ENCODE data around the gene MLH1. TPM values are rescaled to one million over a fixed set of nuclear protein-coding genes. Genes with fewer than 3 reads are reported as not detected.
"Not testable (repeated sequence)": the region's sequence is repeated elsewhere in the genome, so short reads cannot be mapped to it uniquely, and the experiment has no call there.

Gene MLH1
- total RNA-seq, 2 donors from 2014 or later: 17.3 TPM

DNA sequence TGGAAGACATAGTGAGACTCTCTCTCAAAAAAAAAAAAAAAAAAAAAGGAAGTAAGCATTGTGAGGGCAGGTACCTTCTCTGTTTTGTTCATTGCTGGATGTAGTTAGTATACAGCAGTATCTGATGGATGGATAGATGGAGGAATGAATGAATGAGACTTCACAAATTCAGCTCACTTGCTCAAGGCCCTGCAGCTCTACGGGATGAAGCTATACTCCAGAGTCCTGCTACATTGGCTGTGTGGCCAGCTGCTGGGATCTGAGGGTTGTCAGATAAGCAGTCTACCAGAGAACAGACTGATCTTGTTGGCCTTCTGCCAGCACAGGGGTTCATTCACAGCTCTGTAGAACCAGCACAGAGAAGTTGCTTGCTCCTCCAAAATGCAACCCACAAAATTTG lies 35.0 kb downstream of the MLH1 start:
- intact Hi-C loops (cut with DNase I, micrococcal nuclease): loop anchor here in 1 of 2 donors (10.0 kb wide), 1 partner anchor 186 kb away; no protein-coding TSS in a partner anchor
- no peak for ATAC-seq
- no peak for DNase-seq

DNA sequence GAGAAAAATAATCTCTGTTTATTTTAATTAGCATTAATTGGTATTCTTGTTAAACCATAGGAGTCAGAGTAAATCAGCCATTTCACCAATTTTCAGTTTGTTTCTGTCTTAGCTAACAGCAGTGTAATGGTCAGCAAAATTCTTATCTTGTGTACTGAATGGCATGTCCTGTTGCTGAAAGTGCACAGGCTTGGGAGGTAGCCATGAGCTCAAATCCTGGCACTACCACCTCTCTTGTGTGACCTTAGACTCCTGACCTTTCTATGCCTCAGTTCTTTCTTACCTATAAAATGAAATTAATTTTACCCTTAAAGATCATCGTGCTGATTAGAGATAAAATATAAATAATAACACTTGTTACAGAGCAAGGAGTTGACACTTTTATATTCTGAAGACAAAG lies 35.8 kb downstream of the MLH1 start:
- DNase-seq (no peak), ATAC-seq (no peak)
- intact Hi-C loops (cut with DNase I, micrococcal nuclease): loop anchor here in 1 of 2 donors (10.0 kb wide), 1 partner anchor 186 kb away; no protein-coding TSS in a partner anchor

GRCh38 chr3:37029516-37030163 lies 36.3 kb downstream of the MLH1 start:
- no peak for ATAC-seq
- DNase-seq: no peak
- intact Hi-C loops (cut with DNase I, micrococcal nuclease): loop anchor here in 1 of 2 donors (10.0 kb wide), 1 partner anchor 185 kb away; no protein-coding TSS in a partner anchor

- intact Hi-C loops (cut with DNase I, micrococcal nuclease): no loop called here
- no peak for ATAC-seq
- no peak for DNase-seq
Measured at GRCh38 chr3:37030588-37030987, 37.3 kb downstream of the MLH1 start.

GRCh38 chr3:37031096-37031682 lies 37.9 kb downstream of the MLH1 start:
- ATAC-seq (no peak), DNase-seq (no peak)
- intact Hi-C loops (cut with DNase I, micrococcal nuclease): no loop called here

DNA sequence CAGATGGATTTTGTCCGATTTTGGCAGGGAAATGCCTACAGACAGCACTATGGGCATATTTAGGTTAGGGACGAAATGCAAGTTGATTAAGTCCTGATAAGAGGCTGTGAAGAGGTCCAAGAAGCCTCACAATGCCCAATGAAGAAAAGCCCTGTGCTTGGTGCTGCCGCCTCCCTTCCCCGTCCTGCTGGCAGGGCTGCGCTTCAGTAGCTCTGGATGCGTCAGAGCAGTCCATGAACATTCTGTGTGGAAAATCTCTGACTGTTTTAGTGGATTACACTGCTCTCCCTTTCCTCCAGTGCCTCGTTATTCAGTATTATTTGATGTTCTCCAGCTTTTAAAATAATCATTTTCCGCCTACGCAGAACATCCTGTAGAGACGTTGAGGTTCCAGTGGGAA lies 39.6 kb downstream of the MLH1 start:
- intact Hi-C loops (cut with DNase I, micrococcal nuclease): no loop called here
- DNase-seq: no peak
- no peak for ATAC-seq

- intact Hi-C loops (cut with DNase I, micrococcal nuclease): no loop called here
- DNase-seq (no peak), ATAC-seq (no peak)
Measured at GRCh38 chr3:37037352-37037751, 44.0 kb downstream of the MLH1 start.

- intact Hi-C loops (cut with DNase I, micrococcal nuclease): no loop called here
- no peak for ATAC-seq
- DNase-seq: no peak
Measured at GRCh38 chr3:37039161-37039846, 46.0 kb downstream of the MLH1 start.

DNA sequence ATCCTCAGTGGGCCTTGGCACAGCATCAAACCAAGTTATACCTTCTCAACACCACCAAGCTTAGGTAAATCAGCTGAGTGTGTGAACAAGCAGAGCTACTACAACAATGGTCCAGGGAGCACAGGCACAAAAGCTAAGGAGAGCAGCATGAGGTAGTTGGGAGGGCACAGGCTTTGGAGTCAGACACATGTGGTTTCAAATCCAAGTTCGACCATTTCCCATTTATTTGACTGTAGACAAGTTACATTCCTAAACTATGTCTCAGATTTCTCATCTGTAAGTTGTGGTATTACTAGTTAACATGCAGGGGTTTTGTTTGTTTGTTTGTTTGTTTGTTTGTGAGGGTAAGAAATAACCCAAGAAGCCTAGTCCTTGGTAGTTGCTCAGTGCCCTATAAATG lies 46.9 kb downstream of the MLH1 start:
- DNase-seq: no peak
- intact Hi-C loops (cut with DNase I, micrococcal nuclease): no loop called here
- no peak for ATAC-seq

DNA sequence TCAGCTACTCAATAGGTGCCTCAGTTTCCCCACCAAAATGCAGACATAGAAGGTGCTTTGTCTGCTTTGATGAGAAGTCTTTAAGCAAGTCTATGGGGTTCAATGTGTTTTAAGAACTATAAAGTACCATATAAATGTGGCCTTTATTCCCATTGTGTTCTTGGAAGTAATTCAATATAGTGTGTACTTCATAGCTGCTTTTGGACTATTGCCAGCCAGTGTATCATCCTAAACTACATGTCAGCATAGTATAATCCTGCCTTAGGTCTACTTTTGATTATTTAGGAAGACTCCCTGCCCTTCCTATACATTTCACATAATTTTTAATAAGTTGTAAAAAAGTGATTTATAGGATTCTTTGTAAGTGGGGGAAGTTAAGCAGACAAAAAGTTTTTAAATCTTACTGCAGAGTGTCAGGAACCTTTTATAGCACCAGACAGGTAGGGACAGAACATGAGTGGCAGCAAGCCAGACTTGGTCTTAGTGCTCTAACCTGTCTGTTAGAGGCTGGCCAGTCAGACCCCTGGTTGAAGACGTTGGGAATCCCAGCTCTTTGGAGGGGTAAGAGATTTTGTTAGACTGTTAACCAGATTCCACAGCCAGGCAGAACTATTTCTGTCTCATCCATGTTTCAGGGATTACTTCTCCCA lies 48.4 kb downstream of the MLH1 start:
- ATAC-seq (peak; percentile 72), DNase-seq (no peak)

GRCh38 chr3:37042712-37043111 lies 49.4 kb downstream of the MLH1 start:
- ATAC-seq; DNase-seq; intact Hi-C loops (cut with DNase I, micrococcal nuclease): not testable (repeated sequence)

More for the DNA sequence above, 48.4 kb downstream of the MLH1 start:
- intact Hi-C loops (cut with DNase I, micrococcal nuclease): no loop called here

DNA sequence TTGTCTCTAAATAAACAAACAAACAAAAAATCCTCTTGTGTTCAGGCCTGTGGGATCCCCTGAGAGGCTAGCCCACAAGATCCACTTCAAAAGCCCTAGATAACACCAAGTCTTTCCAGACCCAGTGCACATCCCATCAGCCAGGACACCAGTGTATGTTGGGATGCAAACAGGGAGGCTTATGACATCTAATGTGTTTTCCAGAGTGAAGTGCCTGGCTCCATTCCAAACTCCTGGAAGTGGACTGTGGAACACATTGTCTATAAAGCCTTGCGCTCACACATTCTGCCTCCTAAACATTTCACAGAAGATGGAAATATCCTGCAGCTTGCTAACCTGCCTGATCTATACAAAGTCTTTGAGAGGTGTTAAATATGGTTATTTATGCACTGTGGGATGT lies 57.0 kb downstream of the MLH1 start:
- intact Hi-C loops (cut with DNase I, micrococcal nuclease): no loop called here
- no peak for ATAC-seq
- DNase-seq: no peak

DNA sequence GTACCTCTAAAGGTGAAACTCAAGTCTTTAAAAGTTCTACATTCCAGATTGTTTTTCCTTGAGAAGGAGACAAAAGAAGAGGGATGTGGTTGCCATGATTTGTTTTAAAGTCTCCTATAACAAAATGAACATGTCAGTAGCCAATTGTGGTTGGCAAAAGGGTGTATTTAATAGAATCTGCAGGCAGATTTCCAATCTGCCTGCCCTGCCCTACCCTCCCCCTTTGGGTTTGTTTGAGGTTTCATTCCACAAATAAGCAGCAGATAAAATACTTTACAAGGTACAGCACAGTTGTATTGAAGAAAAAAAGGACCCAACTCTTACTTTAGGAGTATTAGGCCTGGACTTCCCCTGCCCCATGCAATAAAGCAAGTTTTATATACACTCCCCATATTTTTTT lies 59.5 kb downstream of the MLH1 start:
- intact Hi-C loops (cut with DNase I, micrococcal nuclease): no loop called here
- ATAC-seq: no peak
- no peak for DNase-seq

DNA sequence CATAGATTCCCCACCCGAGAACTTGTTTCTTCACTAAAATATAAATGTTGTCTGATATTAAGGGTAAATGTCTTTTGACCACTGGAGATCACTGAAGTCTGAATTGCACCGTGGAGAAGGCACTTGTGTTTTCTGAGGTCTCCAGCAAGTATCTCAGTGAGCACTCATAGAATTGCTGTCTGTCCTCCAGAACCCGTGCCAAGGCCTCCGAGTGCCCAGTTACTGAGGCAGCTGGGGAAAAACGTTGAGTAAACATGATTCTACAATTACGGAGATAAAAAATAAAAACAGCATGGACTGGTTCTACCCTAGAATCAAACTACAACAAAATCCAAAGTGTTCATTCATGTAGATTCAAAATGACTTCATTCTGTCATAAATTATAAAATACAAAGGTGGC lies 60.0 kb downstream of the MLH1 start:
- DNase-seq (no peak), ATAC-seq (no peak)
- intact Hi-C loops (cut with DNase I, micrococcal nuclease): no loop called here

DNA sequence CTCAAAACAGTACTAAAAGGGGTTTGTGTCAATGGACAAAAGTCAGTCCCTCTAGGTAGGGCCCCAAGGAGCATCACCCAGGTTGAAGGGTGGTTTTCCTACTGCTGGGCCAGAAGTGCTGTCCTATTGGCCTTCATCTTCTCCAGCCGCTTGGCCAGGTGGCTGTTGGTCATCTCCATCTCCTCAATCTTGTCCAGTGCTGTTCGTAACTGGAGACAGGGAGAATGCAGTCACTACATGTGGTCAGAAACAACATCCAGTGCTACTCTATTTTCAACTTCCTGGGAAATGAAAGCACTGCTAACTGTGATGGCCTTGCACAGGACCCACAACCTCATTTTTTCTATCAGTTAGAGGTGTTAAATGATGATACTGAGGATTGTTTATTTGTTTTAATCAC lies 60.4 kb downstream of the MLH1 start:
- DNase-seq (no peak), ATAC-seq (no peak)
- intact Hi-C loops (cut with DNase I, micrococcal nuclease): no loop called here

- intact Hi-C loops (cut with DNase I, micrococcal nuclease): no loop called here
- no peak for DNase-seq
- ATAC-seq: peak; percentile 89
Measured at GRCh38 chr3:37054370-37054769, 61.1 kb downstream of the MLH1 start.

DNA sequence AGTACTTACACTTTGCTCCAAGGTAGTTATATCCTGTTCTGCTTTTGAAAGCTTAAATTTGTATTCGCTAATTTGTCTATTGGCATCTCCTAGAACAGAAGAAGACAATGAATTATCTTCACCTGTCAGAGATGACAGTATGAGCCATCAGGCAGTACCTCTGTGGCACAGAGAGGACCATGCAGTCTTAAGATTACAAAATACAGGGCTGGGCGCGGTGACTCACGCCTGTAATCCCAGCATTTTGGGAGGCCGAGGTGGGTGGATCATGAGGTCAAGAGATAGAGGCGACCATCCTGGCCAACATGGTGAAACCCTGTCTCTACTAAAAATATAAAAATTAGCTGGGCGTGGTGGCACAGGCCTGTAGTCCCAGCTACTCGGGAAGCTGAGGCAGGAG lies 61.8 kb downstream of the MLH1 start:
- intact Hi-C loops (cut with DNase I, micrococcal nuclease); ATAC-seq; DNase-seq: not testable (repeated sequence)

DNA sequence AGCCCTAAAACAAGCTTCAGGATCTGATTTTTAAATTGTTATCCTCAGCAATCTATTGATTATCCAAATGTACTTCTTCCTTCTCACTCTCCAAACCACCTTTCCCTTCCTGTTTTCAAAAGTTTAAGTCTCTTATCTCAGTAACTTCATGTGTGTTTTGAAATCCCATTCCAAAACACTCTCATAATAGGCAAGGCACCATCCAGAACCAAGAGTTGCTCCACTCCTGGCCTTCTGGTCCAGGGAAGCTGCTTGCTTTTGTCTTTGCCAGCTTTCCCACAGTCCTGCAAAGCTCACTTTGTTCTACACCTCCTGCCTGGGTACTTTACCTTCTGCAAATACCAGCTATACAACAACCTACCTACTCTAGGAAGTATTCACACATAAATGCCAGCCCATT lies 63.5 kb downstream of the MLH1 start:
- ATAC-seq (no peak), DNase-seq (no peak)

DNA sequence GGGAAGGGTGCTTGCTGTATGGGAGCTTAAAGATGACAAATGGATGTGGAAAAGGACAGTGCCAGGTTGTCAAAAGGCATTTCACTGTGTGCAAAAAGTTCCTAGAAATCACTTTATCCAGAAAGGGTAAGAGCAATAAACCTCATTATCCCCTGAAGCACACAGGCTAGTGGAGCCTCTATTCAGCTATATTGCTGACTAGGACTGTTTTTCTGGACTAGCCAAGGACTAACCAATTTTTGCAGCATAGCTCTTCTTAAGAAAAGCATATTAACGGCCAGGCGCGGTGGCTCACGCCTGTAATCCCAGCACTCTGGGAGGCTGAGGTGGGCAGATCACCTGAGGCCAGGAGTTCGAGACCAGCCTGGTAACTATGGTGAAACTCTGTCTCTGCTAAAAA lies 64.8 kb downstream of the MLH1 start:
- DNase-seq: no peak
- ATAC-seq: no peak
- intact Hi-C loops (cut with DNase I, micrococcal nuclease): no loop called here

More for the DNA sequence above, 63.5 kb downstream of the MLH1 start:
- intact Hi-C loops (cut with DNase I, micrococcal nuclease): no loop called here

DNA sequence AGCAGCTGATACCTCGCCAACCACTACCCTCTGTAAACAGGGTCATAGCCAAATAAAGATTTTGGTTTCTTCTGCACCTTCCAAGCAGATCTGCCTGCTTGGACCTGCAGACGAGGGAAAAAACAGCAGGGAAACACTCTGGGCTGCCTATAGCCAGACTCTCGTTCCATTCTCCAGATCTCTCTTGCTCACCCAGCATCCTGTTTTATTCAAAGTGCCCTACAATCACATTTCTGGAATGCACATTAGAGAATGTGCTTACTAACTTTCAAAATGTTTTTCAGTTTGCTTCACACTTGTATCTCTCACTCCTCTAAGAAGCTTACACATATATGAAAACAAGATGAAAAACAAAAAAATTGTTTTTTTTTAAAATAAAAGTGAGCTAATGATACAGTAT lies 71.4 kb downstream of the MLH1 start:
- DNase-seq: no peak
- ATAC-seq: no peak
- intact Hi-C loops (cut with DNase I, micrococcal nuclease): no loop called here
